ENCODE results near the gene OR10A2. TPM values are rescaled to one million over a fixed set of nuclear protein-coding genes. Genes with fewer than 3 reads are reported as not detected.
"Not testable (repeated sequence)": the region's sequence is repeated elsewhere in the genome, so short reads cannot be mapped to it uniquely, and the experiment has no call there.

The OR10A2 gene, protein sequence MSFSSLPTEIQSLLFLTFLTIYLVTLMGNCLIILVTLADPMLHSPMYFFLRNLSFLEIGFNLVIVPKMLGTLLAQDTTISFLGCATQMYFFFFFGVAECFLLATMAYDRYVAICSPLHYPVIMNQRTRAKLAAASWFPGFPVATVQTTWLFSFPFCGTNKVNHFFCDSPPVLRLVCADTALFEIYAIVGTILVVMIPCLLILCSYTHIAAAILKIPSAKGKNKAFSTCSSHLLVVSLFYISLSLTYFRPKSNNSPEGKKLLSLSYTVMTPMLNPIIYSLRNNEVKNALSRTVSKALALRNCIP
- not detected for polyA plus RNA-seq (2013, experiment 1 of 2; ENCODE audit: insufficient read length)
- not detected for polyA plus RNA-seq (2013, experiment 2 of 2; ENCODE audit: insufficient read length)

DNA sequence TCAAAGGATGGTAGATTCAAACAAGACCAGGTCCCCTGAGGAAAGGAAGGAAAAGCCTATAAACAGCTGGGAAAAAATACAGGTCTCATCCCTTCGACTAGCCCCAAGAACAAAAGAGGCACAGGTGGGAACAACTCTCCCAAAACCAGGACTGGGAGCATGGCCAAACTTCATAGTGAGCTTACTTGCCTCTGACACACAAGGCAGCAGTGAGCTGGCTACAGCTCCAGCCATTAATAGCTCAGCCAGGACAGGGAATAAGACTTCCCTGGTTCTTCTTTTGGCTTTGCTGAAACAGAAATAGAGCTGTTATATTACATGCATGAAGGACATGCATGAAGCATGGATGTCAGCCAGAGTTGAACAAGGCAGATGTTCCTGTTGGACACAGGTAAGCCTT lies at the start of gene OR10A2:
OR10A2 (plus strand) TSS at position 97 of the 400 bp plus-strand sequence. CDS start 6,698 bp downstream, outside the sequence.
- no peak for DNase-seq

DNA sequence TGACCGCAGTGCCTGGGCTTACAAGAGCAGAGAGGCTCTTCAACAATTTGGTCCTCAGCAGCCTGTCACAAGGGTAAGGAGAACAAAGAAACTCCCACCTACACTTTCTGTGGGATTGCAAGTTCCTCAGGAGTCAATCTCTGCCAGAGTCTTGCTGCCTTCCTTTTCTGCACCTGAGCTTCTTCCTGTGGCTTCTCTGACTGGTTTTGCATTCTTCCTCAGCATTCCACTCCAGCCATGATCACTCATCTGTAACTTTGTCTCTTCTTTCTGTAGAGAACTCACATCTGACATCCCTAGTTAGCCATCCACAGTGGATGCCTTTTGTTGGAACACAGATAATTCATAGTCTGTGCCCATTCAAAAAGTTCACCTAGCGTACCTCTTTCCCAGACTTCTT lies 49.2 kb upstream of the OR10A2 start:
- no peak for DNase-seq

DNA sequence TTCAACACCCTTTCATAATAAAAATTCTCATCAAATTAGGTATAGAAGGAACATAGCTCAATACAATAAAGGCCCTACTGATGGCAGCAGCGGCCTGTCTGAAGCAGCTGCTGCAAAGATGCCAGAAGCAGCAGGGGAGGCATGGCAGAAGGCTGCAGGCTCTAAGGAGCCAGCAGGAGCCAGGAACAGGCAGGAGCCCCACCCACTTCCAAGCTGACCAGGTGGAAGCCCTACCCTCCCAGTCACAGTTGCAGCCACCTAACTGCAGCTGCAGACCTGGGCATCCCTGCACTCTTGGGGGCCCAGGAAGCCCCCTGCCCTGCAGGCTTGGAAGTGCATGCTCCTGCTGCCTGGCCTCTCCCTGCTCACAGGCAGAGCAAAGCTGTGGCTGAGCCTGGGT lies 45.2 kb upstream of the OR10A2 start:
- no peak for DNase-seq

DNA sequence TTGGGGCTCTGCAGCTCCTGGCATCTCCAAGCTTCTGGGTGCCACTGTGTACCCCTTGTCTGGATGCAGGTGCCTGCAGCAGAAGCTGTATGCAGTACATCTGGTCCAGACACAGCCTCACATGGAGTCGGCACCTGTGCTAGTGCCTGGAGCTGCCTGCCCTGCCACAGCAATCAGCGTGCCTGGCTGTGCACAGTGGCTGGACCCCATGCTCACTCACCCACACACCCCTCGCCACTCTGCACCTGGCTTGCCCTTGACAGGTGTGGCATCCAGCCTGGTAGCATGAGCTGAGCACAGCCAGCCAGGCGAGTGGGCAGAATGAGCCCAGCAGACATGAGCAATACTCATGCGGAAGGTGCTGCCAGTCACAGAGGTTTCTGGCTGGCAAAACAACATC lies 43.9 kb upstream of the OR10A2 start:
- DNase-seq: no peak

DNA sequence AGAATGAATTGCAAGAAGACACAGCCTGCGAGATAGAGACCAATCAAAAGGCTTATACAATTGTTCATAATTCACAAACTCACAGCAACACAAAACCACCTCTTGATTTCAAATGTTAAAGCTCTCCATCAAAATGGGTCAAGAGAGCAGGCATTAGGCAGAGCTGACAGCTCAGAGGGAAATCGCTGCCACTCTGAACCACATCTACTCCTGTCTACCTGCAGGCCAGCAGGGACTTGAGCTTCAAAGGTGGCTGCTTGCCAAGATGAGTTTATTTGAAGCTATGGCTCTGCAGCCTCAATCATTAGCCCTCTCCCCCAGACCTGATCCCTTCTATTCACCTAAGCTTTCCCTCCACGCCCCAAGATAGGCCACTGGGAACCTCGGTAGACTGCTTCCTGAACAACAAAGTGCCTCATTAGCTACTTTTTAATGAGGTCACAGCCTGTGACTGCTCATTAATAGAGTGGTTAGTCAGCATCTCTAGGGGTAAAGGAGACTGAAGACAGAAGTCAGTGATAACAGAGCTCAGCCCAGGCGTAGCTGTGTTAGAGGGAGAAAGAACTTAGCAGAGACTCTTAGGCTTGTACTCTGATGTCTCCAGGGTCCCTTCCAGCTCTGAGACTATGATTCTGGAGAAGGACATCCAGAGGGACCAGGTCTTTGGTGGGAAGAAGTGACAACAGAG lies 38.6 kb upstream of the OR10A2 start:
- DNase-seq: no peak

DNA sequence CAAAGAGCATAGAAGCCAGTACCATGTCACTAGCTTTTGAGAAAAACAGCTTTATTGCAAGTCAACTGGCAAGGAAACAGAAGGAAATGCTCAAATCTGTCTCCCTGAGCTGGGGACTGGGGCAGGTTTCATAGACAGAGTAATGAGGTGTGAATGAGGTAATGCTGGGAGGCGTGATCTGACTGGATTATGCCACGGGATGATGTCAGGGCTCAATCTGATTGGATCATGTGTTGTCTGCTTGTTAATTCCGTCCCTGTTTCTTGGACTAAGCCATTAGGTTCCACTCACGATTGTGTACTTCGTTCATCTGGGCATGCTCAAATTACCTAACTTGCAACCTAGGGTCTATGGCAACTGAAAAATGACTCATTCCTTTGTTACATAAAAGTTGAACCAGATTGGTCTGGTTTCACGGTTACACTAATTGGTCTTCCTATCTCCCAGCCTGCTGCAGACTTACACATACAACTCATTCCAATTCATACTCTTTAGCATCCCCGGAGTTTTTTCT lies 37.6 kb upstream of the OR10A2 start:
- no peak for DNase-seq

DNA sequence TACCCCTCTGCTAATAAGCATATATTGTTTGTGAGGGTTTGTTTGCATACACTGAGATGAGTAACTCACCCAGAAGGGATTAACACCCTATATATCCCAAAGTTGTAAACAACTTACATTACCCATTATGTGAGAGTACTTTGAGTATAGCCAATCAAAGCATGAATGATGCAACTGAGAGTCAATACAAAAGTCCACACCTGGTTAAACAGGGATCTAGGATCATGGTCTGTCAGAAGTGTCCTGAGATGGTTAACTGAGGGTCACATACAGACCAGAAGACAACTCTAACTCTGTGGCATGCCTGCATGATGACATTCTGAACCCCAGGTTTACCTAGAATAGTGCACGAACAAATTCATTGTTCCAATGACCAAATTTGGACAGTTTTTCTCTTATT lies 34.8 kb upstream of the OR10A2 start:
- no peak for DNase-seq

DNA sequence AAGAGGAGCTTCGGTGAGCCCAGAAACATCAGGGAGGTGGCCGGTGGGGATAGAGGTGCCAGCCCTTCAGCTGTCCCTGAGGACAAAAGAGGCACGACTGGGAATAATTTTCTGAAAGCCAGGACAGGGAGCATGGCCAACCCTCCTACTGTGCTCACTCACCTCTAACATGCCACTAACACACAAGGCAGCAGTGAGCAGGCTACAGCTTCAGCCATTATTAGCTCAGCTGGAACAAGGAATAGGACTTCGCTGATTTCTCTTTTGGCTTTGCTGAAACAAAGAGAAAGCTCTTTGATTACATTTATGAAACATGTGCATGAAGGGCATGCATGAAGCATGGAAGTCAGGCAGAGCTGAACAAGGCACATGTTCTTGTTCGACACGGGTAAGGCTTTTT lies 29.5 kb upstream of the OR10A2 start:
- no peak for DNase-seq

DNA sequence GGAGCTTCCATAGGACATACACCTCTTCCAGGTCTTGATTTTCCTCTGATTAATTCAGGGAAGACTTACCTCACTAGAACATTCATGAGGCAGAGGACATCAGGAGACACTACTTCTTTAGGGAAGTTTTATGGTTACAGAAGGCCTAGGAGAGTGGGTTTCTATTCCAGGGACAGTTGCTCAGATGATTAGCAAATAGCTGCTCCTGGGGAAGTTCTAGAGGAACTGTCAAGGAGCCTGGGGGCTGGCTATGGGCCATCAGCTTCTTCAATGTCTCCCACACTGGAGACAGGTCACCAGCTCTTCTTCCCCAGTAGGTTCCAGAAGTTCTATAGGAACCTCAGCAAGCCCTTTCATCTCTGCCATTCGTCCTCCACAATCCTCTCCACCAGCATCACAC lies 28.8 kb upstream of the OR10A2 start:
- DNase-seq: no peak

DNA sequence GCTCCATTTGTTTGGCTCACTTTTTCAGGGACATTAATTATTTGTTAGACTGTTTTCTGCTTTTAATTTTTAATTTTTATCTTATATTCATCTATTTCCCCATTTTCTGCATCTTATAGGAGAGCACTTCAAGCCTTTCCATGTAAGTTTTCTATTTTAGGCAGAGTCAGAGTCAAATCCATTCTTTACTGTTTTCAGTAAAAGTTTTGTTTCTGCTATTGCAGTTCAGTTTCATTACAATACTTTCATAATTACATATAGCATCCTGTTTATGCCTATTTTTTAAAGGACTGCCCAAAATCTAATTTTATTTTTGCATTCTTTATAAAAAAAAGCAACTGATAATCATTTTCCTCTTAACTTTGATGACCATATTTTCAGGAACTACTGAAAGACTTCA lies 21.2 kb upstream of the OR10A2 start:
- no peak for DNase-seq

DNA sequence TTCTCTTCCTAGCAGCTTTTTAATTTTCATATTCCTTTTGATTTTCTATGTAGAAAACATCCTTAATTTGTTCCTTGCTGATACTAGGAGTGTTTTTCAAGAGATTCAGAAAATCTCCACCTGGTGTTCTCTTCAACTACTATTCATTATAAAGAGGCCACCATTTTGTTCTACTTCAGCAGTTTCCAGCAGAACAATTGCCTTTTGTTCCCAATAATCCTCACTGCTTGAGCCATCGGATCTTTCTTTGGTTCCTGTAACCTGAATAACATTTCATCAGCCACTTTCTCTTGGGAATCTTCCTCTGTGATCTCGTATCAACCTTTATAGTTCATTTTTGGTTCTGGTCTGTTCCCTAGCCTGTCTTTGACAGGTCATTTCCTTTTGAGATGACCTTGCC lies 19.2 kb upstream of the OR10A2 start:
- no peak for DNase-seq

DNA sequence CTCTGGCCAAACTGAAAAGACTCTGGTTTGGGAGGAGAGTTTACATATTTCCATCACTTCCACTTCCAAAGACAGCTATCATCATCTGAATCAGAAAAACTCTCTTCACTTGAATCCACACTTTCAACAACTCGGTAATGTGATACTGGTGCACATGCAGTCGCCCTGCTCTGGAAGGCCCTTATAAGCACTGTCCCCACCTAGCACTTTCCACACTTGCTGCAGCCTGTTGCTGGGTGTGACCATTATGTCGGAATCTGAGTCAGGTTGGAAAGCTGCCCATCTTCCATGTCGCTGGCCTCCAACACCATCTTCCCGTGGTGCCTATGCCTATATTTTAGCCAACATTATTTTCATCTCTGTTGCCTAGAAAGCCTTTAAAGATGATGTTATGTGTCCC lies 18.5 kb upstream of the OR10A2 start:
- no peak for DNase-seq

DNA sequence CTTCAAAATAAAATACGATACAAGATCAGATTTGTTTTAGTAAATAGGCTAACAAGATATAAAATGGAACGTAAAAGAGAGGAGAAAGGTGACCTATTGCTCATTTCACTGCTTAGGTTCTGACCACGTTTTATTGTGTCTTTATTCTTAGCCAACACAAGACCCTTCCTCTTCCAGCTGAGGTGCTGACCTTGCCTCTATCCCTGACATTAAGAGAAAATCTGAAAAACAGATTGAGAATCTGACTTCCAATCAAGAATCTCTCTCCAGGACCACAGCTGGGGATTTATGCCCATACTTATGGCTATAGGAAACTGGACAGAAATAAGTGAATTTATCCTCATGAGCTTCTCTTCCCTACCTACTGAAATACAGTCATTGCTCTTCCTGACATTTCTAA lies 17.5 kb upstream of the OR10A2 start, which contains the start of gene OR10A5:
OR10A5 (plus strand) TSS at position 301 of the 400 bp plus-strand sequence; CDS start at position 301, 0 bp downstream.
- DNase-seq: no peak

DNA sequence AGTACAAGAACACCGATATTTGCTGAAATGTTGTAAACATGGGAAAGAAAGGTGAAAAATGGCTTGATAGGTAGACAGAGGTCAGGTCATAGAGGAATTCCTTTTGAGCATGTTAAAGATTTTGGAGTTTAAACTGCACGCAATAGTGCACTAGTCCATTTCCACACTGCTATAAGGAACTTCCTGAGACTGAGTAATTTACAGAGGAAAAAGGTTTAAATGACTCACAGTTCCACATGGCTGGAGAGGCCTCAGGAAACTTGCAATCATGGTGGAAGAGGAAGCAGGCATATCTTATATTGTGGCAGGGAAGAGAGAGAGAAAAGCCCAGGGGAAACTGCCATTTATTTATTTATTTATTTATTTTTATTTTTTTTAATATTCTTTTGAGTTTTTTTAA lies 12.3 kb upstream of the OR10A2 start:
- no peak for DNase-seq

DNA sequence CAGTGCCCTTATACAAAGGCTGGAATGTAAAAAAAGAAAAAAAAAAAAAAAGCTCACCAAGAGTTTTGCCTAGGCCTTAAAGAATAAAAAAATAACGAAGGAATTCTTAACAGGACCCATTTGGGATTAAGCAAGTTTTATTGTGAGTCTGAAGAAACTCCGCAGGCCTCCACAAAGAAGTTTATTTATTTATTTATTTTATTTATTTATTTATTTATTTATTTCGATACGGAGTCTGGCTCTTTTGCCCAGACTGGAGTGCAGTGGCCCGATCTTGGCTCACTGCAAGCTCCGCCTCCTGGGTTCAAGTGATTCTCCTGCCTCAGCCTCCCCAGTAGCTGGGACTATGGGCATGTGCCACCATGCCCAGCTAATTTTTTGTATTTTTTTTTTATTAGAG lies 8.1 kb upstream of the OR10A2 start:
- DNase-seq: not testable (repeated sequence)

DNA sequence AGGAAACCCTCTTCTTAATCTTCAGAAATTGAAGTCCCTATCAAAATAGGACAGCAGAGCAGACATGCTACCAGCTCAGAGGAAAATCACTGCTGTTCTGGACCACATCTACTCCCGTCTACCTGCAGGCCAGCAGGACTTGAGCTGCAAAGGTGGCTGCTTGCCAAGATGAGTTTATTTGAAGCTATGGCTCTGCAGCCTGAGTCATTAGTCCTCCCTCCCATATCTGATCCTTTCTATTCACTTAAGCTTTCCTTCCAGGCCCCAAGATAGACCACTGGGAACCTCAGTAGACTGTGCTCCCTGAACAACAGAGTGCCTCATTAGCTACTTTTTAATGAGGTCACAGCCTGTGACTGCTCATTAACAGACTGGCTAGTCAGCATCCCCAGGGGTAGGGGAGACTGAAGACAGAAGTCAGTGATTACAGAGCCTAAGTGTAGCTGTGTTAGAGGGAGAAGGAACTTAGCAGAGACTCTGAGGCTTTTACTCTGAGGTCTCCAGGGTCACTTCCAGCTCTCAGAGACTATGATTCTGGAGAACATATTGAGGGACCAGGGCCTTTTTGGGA lies 6.8 kb upstream of the OR10A2 start:
- no peak for DNase-seq

DNA sequence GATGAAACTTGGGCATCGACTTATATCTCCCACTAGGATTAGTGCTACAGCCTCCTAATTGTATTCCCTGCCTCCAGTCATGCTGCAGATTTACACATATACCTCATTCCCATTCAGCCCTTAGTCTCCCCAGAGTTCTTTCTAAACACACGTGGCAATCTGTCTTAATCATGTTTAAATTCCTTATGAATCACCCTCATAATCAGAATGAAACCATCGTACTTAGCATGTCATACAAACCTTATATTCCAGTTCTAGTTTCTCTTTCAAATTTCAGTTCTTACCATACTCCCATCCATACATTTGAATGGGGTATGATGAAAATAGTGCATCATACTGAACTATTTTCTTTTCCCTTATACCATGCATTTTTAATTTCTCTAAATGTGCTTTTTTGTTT lies 6.0 kb upstream of the OR10A2 start:
- DNase-seq: no peak

DNA sequence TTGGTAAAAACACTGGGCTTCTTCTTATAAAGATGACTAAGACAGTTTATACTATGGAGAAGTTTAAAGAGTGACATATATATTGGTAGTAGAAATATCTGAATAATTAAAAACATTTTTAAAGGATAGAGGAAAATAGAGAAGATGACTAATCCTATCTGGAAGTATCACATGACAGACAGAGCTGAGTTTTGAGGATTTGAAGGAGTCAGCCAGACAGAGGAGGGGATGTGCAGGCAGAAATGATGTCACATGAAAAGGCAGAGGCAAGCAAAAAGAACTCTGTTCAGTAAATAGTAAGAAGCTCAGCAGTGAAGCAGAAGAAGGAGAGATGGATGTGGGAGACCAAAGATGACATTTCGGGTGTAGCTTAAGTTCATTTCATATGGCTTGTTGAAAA lies 1.6 kb downstream of the OR10A2 start:
- DNase-seq: peak; percentile 27

DNA sequence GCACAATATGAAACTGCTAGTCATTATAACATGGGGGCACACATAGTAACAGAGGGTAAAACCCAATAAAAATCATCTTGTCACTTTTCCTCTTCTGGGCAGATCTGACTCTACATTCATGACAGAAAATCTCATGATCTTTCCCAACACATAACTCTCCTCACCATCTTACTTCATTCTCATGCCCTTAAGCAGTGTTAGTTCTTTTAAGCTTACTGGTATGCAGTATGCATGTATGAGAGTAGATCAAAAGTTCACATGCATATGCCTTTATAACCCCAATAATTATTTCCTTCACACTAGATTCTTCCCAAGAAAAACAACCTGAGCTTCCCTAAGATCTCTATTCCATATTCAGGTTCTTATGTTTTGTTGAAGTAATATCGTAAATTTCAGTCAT lies 8.4 kb downstream of the OR10A2 start:
- DNase-seq: no peak

DNA sequence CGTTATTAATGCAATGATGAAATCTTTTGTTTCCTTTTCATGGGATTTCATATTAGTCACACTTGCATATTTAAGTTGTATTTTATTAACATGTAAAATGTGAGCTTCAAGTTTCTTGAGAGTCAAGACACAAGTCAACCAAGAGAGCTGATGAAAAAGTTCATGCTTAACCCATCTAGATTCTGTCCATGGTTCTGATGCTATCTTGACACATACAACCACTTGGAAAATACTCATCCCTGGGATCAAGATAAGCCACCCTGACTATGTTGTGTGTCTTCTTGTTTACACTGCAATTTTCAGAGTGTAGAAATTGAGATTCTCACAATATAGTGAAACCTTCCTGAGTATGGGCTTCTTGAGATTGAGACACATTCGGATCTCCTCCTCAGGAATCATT lies 12.9 kb downstream of the OR10A2 start:
- no peak for DNase-seq

DNA sequence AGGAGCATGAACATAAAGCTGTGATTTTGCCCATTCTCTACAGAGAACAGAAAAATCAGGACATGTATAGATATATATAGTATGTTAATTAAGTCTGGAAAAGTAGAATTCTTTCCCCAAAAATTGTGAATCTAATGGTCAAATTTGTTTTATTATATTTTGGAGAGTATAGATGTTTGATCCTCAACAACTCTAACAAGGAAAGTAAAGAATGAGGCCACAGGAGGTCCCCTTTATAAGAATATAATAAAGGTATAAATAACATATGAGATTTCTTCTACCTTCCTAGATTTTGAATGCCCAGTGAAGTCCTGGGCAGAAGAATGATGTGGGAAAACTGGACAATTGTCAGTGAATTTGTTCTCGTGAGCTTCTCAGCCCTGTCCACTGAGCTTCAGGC lies 13.5 kb downstream of the OR10A2 start, which contains the start of gene OR10A4:
OR10A4 (plus strand) TSS at position 301 of the 400 bp plus-strand sequence; CDS start at position 324, 23 bp downstream.
- no peak for DNase-seq

DNA sequence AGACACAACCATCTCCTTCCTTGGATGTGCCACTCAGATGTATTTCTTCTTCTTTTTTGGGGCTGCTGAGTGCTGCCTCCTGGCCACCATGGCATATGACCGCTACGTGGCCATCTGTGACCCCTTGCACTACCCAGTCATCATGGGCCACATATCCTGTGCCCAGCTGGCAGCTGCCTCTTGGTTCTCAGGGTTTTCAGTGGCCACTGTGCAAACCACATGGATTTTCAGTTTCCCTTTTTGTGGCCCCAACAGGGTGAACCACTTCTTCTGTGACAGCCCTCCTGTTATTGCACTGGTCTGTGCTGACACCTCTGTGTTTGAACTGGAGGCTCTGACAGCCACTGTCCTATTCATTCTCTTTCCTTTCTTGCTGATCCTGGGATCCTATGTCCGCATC lies 14.1 kb downstream of the OR10A2 start:
- no peak for DNase-seq

DNA sequence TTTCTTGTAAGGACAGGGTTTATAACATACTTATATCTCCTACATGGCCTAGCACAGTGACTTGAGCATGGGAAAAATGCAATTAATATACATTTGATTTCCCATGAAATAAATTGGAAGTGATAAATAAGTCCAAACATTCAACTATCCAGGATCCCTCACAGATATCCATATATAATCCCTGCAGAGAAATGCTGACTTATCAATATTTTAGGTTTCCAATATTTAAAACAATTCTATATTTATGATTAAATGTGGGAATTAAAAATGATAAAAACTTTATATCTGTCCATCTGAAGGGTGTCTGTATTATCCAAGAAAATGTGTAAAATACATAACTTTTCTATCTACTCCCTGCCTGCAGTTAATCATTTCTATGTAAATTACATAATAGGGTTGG lies 19.9 kb downstream of the OR10A2 start:
- DNase-seq: no peak
